Measurements from ENCODE around the gene MSI2.

DNA sequence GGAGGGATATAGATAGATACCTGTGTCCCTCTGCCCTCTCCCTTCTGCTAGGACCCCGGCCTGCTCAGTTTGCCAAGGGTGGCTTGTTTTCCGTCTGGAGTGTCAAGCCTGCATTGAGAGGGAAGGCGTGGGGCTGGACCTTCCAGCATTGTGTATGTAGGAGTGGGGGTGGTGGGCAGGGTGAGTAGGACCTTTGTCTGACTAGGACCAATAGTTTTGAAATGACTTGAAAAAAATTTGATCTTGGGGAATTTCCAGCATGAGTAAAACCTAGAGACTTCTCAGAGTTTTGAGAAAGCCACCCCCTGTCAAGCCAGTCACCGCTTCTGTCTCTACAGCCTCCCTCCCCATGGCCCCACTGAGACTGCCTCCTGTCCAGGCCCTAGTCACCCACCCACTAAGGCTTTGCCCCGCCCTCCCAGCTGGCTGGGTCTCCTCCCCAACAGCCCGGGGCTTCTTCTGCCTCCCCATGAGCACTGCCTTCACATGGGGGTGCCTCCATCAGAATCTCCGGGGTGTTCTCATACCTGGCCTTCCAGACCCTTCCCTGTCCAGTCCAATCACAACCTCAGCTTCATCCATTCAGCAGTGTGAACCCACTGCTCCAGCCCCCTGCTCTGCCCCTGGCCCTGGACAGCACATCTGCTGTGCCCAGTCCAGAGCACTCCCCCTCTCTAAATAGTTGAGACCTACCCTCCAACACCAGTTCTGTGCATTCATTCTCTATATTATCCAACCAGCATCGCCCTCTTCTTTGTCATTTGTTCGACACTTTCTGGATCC, 207.0 kb downstream of the MSI2 start:
- TF ChIP-seq, protein P1, sequence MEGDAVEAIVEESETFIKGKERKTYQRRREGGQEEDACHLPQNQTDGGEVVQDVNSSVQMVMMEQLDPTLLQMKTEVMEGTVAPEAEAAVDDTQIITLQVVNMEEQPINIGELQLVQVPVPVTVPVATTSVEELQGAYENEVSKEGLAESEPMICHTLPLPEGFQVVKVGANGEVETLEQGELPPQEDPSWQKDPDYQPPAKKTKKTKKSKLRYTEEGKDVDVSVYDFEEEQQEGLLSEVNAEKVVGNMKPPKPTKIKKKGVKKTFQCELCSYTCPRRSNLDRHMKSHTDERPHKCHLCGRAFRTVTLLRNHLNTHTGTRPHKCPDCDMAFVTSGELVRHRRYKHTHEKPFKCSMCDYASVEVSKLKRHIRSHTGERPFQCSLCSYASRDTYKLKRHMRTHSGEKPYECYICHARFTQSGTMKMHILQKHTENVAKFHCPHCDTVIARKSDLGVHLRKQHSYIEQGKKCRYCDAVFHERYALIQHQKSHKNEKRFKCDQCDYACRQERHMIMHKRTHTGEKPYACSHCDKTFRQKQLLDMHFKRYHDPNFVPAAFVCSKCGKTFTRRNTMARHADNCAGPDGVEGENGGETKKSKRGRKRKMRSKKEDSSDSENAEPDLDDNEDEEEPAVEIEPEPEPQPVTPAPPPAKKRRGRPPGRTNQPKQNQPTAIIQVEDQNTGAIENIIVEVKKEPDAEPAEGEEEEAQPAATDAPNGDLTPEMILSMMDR (IDR thresholded peaks at IDR 0.05): no peak
- TF ChIP-seq POLR2A (IDR thresholded peaks at IDR 0.05) (no peak), EP300 (IDR thresholded peaks at IDR 0.05) (no peak)

Data from suprapubic skin (tissue), 3 donors.